Liver (tissue), 3 donors: ENCODE measurements around the gene RAB35.

Experiments used
- ATF3 ChIP-seq: IDR thresholded peaks from 2 replicates; pipeline ENCODE4 v1.6.1; 2016; ENCODE audit warnings: antibody characterized with exemption
- CTCF ChIP-seq: fragments of 150-350 bp; IDR thresholded peaks from 2 replicates; pipeline ENCODE4 v1.5.1; 2017; ENCODE audit warnings: improper control_type of control experiment, low read depth, low read length; ENCODE audit not compliant: missing input control
- FOXA1 ChIP-seq: IDR thresholded peaks from 2 replicates; pipeline ENCODE4 v1.6.1; 2016; ENCODE audit warnings: antibody characterized with exemption
- GABPA ChIP-seq, 2 donors: IDR thresholded peaks in 1 of 2; conservative IDR thresholded peaks in 1 of 2; 2 replicates each; pipeline ENCODE4 v1.6.1; 2016; ENCODE audit warnings: antibody characterized with exemption in 2 of 2, mild to moderate bottlenecking in 1 of 2, moderate library complexity in 1 of 2
- JUND ChIP-seq, 2 donors: IDR thresholded peaks; 2 replicates each; pipeline ENCODE4 v1.6.1; 2016; ENCODE audit warnings: antibody characterized with exemption in 2 of 2
- MAX ChIP-seq: IDR thresholded peaks from 2 replicates; pipeline ENCODE4 v1.6.1; 2016; ENCODE audit warnings: antibody characterized with exemption
- NR2F2 ChIP-seq: IDR thresholded peaks from 2 replicates; pipeline ENCODE4 v1.6.1; 2016; ENCODE audit warnings: antibody characterized with exemption
- RAD21 ChIP-seq, 2 donors: IDR thresholded peaks; 2 replicates each; pipeline ENCODE4 v1.6.1; 2016; ENCODE audit warnings: antibody characterized with exemption in 2 of 2, mild to moderate bottlenecking in 2 of 2
- REST ChIP-seq: IDR thresholded peaks from 2 replicates; pipeline ENCODE4 v1.6.1; 2016; ENCODE audit warnings: antibody characterized with exemption, mild to moderate bottlenecking
- SP1 ChIP-seq: IDR thresholded peaks from 2 replicates; pipeline ENCODE4 v1.6.1; 2018; ENCODE audit warnings: antibody characterized with exemption, mild to moderate bottlenecking
- TAF1 ChIP-seq: conservative IDR thresholded peaks from 2 replicates; pipeline ENCODE4 v1.6.1; 2016; ENCODE audit warnings: antibody characterized with exemption, mild to moderate bottlenecking
- YY1 ChIP-seq: IDR thresholded peaks from 2 replicates; pipeline ENCODE4 v1.6.1; 2016; ENCODE audit warnings: antibody characterized with exemption, mild to moderate bottlenecking
- donor health status: healthy.
- donor health status: healthy.

GRCh38 chr12:120078868-120079267 lies 37.7 kb downstream of the RAB35 start:
- TF ChIP-seq CTCF = no peak
- no peak for TF ChIP-seq SP1
- no peak for TF ChIP-seq RAD21 (IDR thresholded peaks at IDR 0.05)
- no peak for TF ChIP-seq TAF1
- no peak for TF ChIP-seq ATF3
- no peak for TF ChIP-seq YY1
- TF ChIP-seq MAX = no peak
- no peak for TF ChIP-seq FOXA1
- no peak for TF ChIP-seq GABPA (IDR thresholded peaks at IDR 0.05 in 1 of 2, conservative IDR thresholded peaks at IDR 0.05 in 1 of 2)
- no peak for TF ChIP-seq REST
- TF ChIP-seq JUND (IDR thresholded peaks at IDR 0.05) = no peak
- TF ChIP-seq NR2F2 = no peak
